Stimulated activated effector memory CD8-positive, alpha-beta T cell treated with anti-CD3 and anti-CD28 coated beads, Interleukin-12 subunit alpha, Interleukin-12 subunit beta, amount 100 ng/mL, for 72 hours (primary cell): Measurements from ENCODE around the gene CAPN3.
A peak's percentile ranks its signal among the peaks of the same experiment; 100 is the strongest.
"Not testable (repeated sequence)": the region's sequence is repeated elsewhere in the genome, so short reads cannot be mapped to it uniquely, and the experiment has no call there.

Source experiments
- ATAC-seq: fragments of 150-1000 bp; cut with Tn5 transposase; 2 replicates; pipeline ENCODE4 v1.10.0; 2021
- DNase-seq, 2 donors: peaks; one replicate each; pipeline ENCODE4 v3.0.0; 2021 to 2022; ENCODE audit warnings: low spot score in 2 of 2
- H3K27ac Mint-ChIP-seq: one replicate; pipeline ENCODE4 v1.8.0; 2022; ENCODE audit warnings: mild to moderate bottlenecking, mixed read lengths
- H3K36me3 Mint-ChIP-seq: one replicate; pipeline ENCODE4 v1.8.0; 2022; ENCODE audit warnings: mild to moderate bottlenecking, mixed read lengths
- H3K4me1 Mint-ChIP-seq: one replicate; pipeline ENCODE4 v1.8.0; 2022; ENCODE audit warnings: mixed read lengths
- H3K4me3 Mint-ChIP-seq: one replicate; pipeline ENCODE4 v1.8.0; 2022; ENCODE audit warnings: mild to moderate bottlenecking, mixed read lengths
- H3K9me3 Mint-ChIP-seq: one replicate; pipeline ENCODE4 v1.8.0; 2022; ENCODE audit warnings: mixed read lengths

Gene CAPN3

DNA sequence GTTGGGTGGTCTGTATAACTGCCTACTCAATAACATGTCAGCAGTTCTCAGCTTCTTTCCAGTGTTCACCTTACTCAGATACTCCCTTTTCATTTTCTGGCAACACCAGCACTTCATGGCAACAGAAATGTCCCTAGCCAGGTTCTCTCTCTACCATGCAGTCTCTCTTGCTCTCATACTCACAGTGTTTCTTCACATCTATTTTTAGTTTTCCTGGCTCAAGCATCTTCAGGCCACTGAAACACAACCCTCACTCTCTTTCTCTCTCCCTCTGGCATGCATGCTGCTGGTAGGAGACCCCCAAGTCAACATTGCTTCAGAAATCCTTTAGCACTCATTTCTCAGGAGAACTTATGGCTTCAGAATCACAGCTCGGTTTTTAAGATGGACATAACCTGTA lies at the start of gene CAPN3:
CAPN3 (plus strand) TSS at position 253 of the 400 bp plus-strand sequence. CDS start 305 bp downstream, outside the sequence.
- Mint-ChIP-seq H3K9me3 (no peaks in the 10 kb centered on the region), H3K36me3 (no peaks in the 10 kb centered on the region), H3K27ac (no peak within 1 kb of the TSS), H3K4me3 (no peak within 1 kb of the TSS), H3K4me1 (no peaks in the 10 kb centered on the region)
- DNase-seq (no peak), ATAC-seq (no peak)

DNA sequence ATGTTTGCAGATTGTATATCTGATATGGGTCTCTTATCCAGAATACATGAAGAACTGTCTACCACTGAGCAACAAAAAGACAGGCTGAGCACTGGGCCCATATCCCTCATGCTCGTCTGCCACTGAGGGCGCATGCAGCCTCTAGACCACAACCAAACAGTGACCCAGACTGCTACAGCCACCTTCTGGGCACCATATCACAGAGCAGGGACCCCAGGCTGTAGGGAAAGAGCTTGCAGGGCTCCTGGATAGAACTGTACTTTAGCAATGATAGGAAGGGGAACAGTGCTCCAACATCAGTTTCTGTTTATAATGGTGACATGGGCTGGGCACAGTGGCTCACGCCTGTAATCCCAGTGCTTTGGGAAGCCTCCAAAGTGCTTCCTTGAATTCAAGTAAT lies 45.8 kb upstream of the CAPN3 start:
- Mint-ChIP-seq H3K4me1 (no peaks in the 10 kb centered on the region), H3K27ac (no peak overlapping the region), H3K4me3 (no peak overlapping the region), H3K36me3 (peaks cover 30% of the 10 kb centered on the region), H3K9me3 (no peaks in the 10 kb centered on the region)
- ATAC-seq (no peak), DNase-seq (no peak)

DNA sequence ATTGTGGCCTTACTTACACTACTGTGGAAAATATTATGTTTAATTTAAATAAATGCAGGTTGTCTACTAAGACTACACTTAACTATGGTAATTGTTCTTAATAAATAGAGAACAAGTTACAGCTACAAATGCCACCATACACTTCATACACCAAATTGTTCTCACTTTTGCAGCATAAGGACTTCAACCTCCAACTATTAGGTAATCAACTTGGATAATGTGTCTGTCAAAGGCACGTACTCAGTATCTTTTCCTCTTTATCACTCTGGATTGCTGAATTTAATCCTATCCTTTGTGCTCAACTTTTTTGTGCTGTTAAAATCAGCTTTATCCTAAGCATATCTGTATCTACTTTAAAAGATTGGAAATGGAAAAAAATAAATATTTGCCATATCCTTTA lies 44.5 kb upstream of the CAPN3 start:
- peaks cover 21% of the 10 kb centered on the region for H3K36me3 Mint-ChIP-seq
- no peak for DNase-seq
- no peak overlapping the region for H3K4me3 Mint-ChIP-seq
- no peak for ATAC-seq
- no peak overlapping the region for H3K27ac Mint-ChIP-seq
- H3K4me1 Mint-ChIP-seq, result no peaks in the 10 kb centered on the region
- H3K9me3 Mint-ChIP-seq, result no peaks in the 10 kb centered on the region

DNA sequence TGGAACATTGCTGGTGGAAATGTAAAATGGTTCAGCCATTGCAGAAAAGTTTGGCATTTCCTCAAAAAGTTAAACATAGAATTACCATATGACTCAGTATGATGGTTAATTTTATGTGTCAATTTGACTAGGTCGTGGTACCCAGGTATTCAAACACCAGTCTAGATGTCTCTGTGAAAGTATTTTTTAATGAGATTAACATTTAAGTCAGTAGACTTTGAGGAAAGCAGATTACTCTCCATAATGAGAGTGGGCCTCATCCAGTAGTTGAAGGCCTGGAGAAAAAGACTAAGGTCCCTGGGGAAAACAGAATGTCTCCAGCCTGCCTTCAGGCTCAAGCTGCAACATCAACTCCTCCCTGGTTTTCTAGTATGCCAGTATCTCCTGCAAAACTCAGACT lies 43.8 kb upstream of the CAPN3 start:
- no peak overlapping the region for H3K4me3 Mint-ChIP-seq
- peaks cover 17% of the 10 kb centered on the region for H3K36me3 Mint-ChIP-seq
- H3K4me1 Mint-ChIP-seq, result no peaks in the 10 kb centered on the region
- DNase-seq, result no peak
- no peak overlapping the region for H3K27ac Mint-ChIP-seq
- peak; percentile 45 for ATAC-seq
- no peaks in the 10 kb centered on the region for H3K9me3 Mint-ChIP-seq

DNA sequence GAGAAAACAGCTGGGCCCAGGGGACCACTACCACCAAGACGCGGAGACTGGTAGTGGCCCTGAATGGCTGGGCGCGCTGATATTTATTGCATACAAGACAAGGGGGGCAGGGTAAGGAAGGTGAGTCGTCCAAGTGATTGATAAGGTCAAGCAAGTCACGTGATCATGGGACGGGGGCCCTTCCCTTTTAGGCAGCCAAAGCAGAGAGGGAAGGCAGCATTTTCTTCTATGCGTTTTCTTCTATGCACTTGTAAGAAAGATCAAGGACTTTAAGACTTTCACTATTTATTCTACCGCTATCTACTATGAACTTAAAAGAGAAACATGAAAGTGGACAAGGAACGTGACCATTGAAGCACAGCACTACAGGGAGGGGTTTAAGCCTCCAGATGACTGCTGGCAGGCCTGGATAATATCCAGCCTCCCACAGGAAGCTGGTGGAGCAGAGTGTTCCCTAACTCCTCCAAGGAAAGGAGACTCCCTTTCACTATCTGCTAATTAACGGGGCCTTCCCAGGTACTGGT lies 43.0 kb upstream of the CAPN3 start:
- H3K4me1 Mint-ChIP-seq, H3K4me3 Mint-ChIP-seq, H3K36me3 Mint-ChIP-seq, H3K27ac Mint-ChIP-seq, DNase-seq, ATAC-seq, H3K9me3 Mint-ChIP-seq: not testable (repeated sequence)

DNA sequence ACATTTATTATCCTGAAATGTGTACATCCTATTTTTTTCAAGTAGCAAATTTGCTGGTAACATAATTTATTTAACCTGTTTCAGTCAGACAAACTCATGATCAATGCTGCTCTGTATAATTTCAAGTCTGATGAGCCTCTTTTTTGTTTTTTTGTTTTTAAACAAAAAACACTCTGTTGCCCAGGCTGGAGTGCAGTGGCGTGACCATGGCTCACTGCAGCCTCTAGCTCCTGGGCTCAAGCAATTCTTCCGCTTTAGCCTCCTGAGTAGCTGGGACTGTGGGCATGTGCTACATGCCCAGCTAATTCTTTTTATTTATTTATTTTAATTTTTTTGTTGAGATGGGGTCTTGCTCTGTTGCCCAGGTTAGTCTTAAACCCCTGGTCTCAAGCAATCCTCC lies 40.1 kb upstream of the CAPN3 start:
- H3K9me3 Mint-ChIP-seq, result no peaks in the 10 kb centered on the region
- peaks cover 14% of the 10 kb centered on the region for H3K36me3 Mint-ChIP-seq
- H3K4me3 Mint-ChIP-seq, result no peak overlapping the region
- no peaks in the 10 kb centered on the region for H3K4me1 Mint-ChIP-seq
- no peak overlapping the region for H3K27ac Mint-ChIP-seq
- ATAC-seq, result no peak
- DNase-seq, result no peak

DNA sequence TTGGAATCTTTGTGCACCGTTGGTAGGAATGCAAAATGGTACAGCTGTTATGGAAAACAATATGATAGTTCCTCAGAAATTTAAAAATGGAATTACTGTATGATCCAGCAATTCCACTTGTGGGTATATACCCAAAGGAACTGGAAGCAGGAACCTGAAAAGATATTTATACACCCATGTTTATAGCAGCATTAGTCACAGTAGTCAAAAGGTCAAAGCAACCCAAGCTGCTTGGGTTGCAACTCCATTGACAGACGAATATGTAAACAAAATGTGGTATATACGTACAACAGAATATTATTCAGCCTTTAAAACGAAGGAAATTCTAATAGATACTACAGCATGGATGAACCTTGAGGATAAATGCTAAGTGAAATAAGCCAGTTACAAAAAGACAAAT lies 35.0 kb upstream of the CAPN3 start:
- no peak for ATAC-seq

DNA sequence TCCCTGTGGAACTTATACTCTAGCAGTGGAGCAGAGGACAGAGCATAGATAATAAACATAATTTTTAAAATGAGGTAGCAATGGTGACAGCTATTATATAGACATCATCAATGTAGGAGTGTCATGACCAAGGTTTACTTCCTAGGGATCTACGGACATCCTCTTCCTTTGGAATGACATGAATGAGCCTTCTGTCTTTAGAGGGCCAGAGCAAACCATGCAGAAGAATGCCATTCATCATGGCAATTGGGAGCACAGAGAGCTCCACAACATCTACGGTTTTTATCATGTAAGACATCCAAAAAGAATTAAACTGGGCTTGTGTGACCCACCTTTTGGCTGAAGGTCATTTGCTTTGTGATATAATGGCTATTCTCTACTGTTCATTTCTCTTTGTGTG lies 30.1 kb upstream of the CAPN3 start:
- ATAC-seq, result no peak
- H3K4me1 Mint-ChIP-seq, result no peaks in the 10 kb centered on the region
- no peak for DNase-seq
- H3K9me3 Mint-ChIP-seq, result no peaks in the 10 kb centered on the region
- H3K36me3 Mint-ChIP-seq, result peaks cover 22% of the 10 kb centered on the region
- no peak overlapping the region for H3K27ac Mint-ChIP-seq
- no peak overlapping the region for H3K4me3 Mint-ChIP-seq

More for the DNA sequence above, 35.0 kb upstream of the CAPN3 start:
- Mint-ChIP-seq H3K4me3 (no peak overlapping the region), H3K36me3 (peaks cover 26% of the 10 kb centered on the region), H3K9me3 (no peaks in the 10 kb centered on the region), H3K4me1 (no peaks in the 10 kb centered on the region), H3K27ac (no peak overlapping the region)
- DNase-seq, result no peak

DNA sequence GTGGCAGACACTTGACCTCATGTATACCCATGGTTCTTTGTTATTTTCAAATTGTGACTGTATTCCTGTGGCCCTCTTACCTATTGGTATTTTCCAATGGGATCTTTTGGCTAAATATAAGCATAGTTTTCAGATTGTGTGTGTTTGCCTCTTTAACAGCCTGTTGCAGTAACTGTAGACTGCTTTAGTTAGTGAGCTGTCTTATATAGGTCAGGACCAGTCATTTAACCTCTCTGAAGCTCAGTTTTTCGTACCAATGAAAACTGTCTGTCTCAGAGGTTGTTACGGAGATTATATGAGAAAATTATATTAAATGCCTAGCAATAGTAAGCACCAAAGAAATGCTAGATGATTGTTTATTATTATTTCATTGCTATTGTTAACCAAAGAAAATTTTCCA lies 29.3 kb upstream of the CAPN3 start:
- ATAC-seq (no peak), DNase-seq (no peak)
- H3K36me3 Mint-ChIP-seq, result peaks cover 22% of the 10 kb centered on the region
- no peak overlapping the region for H3K4me3 Mint-ChIP-seq
- no peaks in the 10 kb centered on the region for H3K4me1 Mint-ChIP-seq
- no peaks in the 10 kb centered on the region for H3K9me3 Mint-ChIP-seq
- no peak overlapping the region for H3K27ac Mint-ChIP-seq

DNA sequence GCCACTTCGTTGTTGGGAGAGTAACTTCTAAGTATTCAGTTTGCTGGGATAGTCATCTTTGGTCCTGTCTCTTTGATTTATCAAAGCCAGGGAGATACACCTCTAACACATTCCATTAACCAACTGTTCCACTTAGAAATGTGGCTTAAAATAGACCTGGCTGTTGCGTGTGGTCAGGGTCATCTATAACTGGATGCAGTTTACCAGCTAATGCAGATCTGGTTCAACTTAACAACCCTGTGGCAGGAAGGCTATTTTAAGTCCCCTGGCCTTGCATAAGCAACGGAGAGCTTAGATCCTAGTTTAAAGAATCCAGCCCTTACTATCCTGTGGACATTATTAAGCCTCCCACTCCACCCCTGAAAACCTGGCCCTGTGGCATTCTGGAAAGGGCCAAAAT lies 28.1 kb upstream of the CAPN3 start:
- Mint-ChIP-seq H3K27ac (no peak overlapping the region), H3K4me3 (no peak overlapping the region), H3K4me1 (no peaks in the 10 kb centered on the region), H3K9me3 (peaks cover 7% of the 10 kb centered on the region), H3K36me3 (peaks cover 21% of the 10 kb centered on the region)
- DNase-seq, result no peak
- ATAC-seq, result no peak

DNA sequence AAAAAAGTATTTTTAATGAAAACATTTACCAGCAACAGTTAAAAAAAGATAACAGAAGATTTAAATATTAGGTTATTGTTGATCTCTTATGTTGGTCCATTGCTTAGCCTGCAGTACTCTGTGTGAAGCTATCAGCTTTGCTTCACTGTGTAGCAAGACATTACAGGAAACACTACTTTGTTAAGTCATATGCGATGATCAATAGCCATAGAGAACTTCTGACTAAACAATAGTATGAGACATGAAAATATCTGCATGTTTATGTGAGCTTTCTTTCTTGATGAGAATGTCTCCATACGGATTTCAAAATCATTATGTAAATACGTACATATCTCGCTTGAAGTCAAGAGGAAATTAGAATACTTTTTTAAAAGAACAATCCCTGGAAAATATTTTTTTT lies 27.0 kb upstream of the CAPN3 start:
- Mint-ChIP-seq H3K27ac (no peak overlapping the region), H3K9me3 (peaks cover 10% of the 10 kb centered on the region), H3K4me3 (no peak overlapping the region), H3K4me1 (no peaks in the 10 kb centered on the region), H3K36me3 (peaks cover 10% of the 10 kb centered on the region)
- DNase-seq (no peak), ATAC-seq (no peak)

DNA sequence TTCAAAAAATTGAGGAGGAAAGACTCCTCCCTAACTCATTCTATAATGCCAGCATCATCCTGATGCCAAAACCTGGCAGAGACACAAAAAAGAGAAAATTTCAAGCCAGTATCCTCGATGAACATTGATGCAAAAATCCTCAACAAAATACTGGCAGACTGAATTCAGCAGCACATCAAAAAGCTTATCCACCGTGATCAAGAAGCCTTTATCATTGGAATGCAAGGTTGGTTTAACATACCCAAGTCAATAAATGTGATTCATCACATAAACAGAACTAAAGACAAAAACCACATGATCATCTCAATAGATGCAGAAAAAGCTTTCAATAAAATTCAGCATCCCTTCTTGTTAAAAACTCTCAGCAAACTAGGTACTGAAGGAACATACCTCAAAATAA lies 24.2 kb upstream of the CAPN3 start:
- DNase-seq (no peak), ATAC-seq (no peak)
- no peaks in the 10 kb centered on the region for H3K4me1 Mint-ChIP-seq
- peaks cover 10% of the 10 kb centered on the region for H3K36me3 Mint-ChIP-seq
- H3K27ac Mint-ChIP-seq, result no peak overlapping the region
- peaks cover 10% of the 10 kb centered on the region for H3K9me3 Mint-ChIP-seq
- H3K4me3 Mint-ChIP-seq, result no peak overlapping the region

DNA sequence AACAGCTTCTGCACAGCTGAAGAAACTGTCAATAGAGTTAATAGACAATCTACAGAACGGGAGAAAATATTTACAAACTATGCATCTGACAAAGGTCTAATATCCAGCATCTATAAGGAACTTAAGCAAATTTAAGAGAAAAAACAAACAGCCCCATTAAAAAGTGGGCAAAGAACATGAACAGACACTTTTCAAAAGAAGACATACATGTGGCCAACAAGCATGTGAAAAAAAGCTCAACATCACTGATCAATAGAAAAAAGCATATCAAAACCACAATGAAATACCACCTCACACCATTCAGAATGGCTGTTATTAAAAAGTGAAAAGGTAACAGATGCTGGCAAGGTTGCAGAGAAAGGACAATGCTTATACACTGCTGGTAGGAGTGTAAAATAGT lies 22.7 kb upstream of the CAPN3 start:
- H3K36me3 Mint-ChIP-seq, DNase-seq, H3K4me3 Mint-ChIP-seq, H3K9me3 Mint-ChIP-seq, H3K4me1 Mint-ChIP-seq, ATAC-seq, H3K27ac Mint-ChIP-seq: not testable (repeated sequence)

DNA sequence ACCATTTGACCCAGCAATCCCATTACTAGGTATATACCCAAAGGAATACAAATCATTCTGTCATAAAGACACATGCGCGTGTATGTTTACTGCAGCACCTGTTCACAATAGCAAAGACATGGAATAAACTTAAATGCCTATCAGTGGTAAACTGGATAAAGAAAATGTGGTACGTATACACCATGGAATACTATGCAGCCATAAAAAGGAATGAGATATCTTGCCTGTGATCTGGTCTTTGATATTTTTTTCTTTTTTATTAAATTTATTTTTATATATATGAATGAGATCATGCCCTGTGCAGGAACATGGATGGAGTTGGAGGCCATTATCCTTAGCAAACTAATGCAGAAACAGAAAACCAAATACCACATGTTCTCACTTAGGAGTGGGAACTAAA lies 22.2 kb upstream of the CAPN3 start:
- H3K9me3 Mint-ChIP-seq, H3K36me3 Mint-ChIP-seq, ATAC-seq, H3K4me1 Mint-ChIP-seq, H3K4me3 Mint-ChIP-seq, H3K27ac Mint-ChIP-seq, DNase-seq: not testable (repeated sequence)

DNA sequence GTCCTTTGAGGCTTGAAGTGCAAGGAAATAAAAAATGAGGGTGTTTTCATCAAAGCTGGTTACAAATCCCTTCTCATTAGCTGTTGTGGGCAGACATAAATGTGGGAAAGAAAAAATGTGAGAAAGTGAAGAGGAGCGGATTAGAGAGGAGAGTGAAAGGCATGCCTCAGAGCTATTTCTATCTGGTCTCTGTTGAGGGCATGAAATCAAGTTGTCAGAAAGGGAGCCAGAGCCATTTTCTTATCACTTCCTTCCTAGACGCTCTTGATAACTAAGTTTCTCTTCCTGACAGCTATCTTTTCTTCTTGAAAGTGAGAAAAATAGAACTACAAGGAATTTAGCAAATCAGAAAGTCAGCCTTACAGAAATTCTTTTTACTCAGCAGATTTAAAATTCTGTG lies 20.8 kb upstream of the CAPN3 start:
- H3K9me3 Mint-ChIP-seq, result peaks cover 10% of the 10 kb centered on the region

DNA sequence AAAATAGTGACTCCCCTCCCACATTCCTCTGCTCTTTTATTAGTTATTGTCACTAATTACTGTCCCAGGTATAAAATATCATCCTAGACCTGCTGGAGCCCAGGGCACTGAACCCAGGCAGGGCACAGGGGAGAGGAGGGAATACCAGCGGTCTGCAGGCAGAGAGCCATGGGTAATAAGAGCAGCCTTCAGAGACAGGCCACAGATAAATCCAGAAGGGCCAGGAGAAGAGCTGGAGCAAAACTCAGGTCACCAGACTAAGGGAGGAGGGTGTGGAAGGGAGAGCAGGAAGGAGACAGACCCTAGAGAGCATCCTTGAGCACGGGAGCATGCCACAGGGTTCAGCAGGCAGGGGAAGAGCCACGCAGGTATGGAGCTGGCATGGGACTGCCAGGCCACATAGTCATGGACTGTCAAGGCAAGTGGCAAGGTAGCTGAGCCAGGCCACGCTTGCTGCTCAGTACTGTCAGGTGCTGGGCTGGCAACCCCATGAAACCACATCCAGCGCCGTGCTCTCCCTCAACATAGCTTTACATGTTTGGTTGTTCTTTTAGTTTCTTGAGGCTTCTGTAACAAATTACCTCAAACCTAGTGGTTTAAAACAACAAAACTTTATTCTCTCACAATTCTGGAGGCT lies 15.6 kb upstream of the CAPN3 start:
- no peaks in the 10 kb centered on the region for H3K36me3 Mint-ChIP-seq
- H3K4me1 Mint-ChIP-seq, result no peaks in the 10 kb centered on the region
- no peak overlapping the region for H3K4me3 Mint-ChIP-seq
- peak overlapping the region; percentile 72 for H3K27ac Mint-ChIP-seq
- DNase-seq (no peak), ATAC-seq (no peak)
- H3K9me3 Mint-ChIP-seq, result no peaks in the 10 kb centered on the region

More for the DNA sequence above, 20.8 kb upstream of the CAPN3 start:
- Mint-ChIP-seq H3K4me3 (no peak overlapping the region), H3K36me3 (no peaks in the 10 kb centered on the region), H3K4me1 (no peaks in the 10 kb centered on the region), H3K27ac (no peak overlapping the region)
- DNase-seq, result no peak
- no peak for ATAC-seq

DNA sequence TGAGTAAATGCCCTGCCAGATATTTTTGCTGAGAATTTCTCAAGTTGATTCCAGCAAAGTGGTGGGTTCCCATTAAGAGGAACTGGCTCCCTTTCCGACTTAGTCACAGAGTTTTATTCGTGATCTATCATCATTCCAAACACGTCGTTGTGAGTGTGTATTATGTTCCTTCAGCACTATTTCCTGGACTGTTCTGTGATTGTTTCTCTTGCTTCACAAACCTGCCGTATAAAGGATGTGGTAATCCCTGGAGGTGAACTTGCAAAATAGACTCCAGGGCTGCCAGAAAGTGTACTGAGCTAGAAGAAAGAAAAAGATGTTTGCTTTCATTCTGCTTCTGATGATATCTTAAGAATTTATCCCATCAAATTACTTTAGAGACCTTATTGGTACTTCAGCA lies 14.5 kb upstream of the CAPN3 start:
- no peak overlapping the region for H3K27ac Mint-ChIP-seq
- DNase-seq, result no peak
- H3K4me3 Mint-ChIP-seq, result no peak overlapping the region
- H3K4me1 Mint-ChIP-seq, result no peaks in the 10 kb centered on the region
- no peak for ATAC-seq
- no peaks in the 10 kb centered on the region for H3K9me3 Mint-ChIP-seq
- peaks cover 8% of the 10 kb centered on the region for H3K36me3 Mint-ChIP-seq
